Measurements from ENCODE around the gene GPR107.

GRCh38 chr9:130143279-130143893, 89.7 kb downstream of the GPR107 start:
- TF ChIP-seq CTCF (conservative IDR thresholded peaks at IDR 0.05) (no peak), EZH2 (IDR thresholded peaks at IDR 0.05; ENCODE audit: low read depth) (no peak)

All from PC-9 (cell line).